GM04503 (cell line): ENCODE data around the gene MBD4.
"Not testable (repeated sequence)": the region's sequence is repeated elsewhere in the genome, so short reads cannot be mapped to it uniquely, and the experiment has no call there.

Experiments used
- DNase-seq: peaks from one replicate; pipeline ENCODE4 v3.0.0-alpha.2; 2012; ENCODE audit warnings: low read depth

MBD4 gene

DNA sequence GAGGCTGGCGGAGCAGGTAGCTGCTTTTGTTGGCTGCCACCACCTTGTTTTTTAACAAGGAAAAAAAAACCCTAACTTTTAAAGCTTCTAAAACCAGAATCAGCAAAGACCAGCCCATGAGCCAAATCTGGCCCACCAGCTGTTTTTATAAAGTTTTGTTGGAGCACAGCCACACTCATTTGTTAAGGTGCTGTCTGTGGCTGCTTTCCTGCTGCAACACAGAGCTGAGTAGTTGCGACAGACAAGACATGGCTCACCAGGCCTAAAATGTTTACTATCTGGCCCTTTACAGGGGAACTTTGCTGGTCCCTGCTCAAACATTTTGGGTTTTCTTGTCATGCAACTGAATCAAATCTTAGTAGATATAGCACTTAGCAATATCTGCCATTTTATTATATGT, 30.2 kb downstream of the MBD4 start:
- no peak for DNase-seq

DNA sequence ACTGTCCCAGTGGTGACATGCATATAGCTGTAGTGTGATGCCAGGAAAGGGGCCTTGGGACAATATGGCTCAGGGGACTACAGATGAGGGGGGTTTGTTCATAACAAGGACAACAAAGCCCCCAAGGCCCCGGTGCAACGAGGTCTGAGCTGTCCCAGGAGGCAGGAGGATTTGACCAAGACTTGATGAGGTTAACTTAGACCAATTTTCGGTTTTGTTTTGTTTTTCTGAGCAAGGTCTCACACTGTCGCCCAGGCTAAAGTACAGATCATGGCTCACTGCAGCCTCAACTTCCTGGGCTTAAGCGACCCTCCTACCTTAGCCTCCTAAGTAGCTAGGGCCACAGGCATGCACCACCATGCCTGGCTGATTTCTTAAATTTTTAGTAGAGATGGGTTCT, 35.1 kb downstream of the MBD4 start:
- no peak for DNase-seq

DNA sequence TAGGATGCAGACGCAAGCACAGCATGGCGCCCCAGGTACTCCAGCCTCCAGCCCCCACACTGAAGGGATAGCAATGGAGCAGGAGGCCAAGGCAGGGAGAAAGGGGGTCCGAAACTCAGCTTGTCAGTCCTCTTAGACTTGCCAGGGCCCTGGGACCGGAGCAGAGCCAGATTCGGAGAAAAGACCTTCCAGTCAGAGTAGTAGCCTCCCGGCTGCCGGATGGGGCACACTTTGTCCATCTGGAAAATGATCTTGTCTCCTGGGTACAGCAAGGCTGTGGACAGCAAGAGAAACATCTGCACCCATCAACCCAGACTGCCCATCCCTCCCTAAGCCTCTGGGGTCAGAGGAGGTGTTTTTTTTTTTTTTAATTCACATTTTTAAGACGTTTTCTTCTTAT, 35.6 kb downstream of the MBD4 start:
- DNase-seq, result no peak

DNA sequence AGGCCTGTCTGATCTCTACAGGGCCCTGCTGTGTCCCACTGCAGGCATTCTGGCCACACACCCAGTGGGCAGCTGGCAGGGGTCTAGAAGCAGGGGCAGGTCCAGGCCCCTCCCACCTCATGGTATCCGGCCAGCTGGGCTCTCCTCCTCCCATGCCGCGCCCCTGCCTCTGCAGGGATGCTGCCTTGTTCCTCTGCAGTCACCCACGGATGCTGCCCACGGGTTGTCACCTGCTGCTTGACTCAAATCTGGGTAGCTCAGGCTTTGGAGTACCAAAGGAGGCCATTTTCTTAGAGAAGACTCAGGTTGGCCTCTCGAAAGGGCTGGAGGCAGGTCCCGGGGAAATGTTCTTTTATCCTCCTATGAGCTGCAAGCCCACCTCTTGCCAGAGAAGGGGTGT, 36.3 kb downstream of the MBD4 start:
- no peak for DNase-seq

DNA sequence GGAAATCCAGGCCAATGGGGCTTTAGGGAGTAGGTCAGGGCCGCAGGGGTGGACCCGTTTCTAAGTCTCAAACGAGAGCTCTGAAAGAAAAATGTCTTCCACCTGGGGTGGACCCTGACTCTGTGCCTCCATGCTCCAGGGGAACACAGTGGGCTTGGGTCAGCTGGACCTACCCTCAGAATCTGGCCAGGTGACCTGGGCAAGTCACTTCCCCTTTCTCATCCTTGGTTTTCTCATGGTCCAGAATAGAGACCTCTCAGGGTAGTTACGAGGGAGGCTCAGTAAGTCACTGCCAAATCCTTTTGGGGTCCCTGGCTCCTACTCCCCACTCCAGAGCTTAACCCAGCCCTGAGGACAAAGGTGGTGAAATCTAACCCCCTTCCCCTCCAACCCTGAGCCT, 37.1 kb downstream of the MBD4 start:
- DNase-seq, result no peak

DNA sequence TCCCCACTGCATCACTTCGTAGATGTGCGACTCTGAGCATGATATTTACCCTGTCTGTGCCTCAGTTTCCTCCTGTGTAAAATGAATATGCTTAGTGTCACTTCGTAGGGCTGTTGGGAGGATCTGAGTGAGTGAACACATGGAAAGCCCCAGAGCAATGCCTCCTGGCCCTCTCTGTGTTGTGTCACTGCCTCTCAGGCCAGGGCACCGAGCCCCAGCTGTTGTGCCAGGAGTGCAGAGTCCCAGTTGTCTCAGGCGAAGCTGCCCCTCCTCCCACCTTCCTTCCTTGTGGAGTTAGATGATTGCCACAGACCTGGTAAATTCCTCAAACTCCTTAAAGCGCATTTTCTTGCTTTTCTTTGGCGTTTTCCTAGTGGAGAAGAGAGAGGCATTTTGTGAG, 37.5 kb downstream of the MBD4 start:
- no peak for DNase-seq

DNA sequence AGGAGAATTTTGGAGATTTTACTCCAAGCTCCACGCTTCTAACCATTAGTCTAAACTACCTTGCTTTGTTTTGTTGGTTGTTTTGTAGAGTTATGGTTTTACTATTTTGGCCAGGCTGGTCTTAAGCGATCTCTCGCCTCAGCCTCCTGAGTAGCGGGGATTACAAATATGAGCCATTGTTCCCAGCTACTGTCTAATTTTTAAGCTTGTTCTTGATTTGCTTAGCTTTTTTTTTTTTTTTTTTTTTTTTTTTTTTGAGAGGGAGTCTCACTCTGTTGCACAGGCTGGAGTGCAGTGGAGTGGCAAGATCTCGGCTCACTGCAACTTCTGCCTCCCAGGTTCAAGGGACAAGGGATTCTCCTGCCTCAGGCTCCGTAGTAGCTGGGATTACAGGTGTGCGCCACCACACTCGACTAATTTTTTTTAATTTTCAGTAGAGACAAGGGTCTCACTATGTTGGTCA, 39.8 kb downstream of the MBD4 start:
- DNase-seq, result no peak

DNA sequence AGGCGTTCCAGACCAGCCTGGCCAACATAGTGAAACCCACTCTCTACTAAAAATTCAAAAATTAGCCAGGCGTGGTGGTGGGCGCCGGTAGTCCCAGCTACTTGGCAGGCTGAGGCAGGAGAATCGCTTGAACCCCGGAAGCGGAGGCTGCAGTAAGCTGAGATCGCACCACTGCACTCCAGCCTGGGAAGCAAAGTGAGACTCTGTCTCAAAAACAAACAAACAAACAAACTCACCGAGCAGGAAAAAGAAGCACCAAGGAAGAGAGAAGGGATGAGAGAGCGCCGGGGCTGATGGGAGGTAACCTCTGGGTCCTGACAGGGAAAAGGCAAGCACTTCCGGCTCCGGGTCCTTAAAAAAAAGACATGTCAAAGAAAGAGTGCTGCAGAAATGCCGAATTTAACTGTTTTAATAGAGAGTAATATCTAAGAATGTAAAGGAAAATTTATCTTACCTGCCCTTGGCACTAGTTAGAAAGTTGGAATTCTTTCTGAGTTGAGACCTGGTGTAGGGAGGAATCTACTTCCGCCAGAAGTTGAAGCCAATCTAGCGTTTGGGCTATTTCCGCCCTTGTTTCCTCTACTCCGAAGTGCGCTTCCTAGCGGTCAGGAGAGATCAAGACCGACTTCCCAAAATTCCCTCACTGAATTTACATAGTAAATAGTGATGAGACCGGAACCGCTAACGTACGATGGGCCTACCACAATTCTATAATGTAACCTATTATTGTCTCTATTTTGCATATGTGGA, 40.4 kb downstream of the MBD4 start:
- DNase-seq, result peak; percentile 89

DNA sequence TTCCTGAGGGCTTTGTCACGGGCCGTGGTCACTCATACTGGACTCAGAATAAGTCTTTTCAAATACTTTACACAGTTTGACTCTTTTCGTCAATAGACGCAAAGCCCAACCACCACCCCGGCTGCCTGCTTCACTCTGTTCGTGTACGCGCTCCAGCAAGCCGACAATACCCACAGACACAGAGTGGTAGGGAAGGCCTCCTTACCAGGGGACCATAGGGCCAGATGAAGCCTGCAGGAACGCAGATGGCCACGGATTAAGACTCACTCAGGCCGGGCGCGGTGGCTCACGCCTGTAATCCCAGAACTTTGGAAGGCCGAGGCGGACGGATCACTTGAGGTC, 41.0 kb downstream of the MBD4 start:
- no peak for DNase-seq

DNA sequence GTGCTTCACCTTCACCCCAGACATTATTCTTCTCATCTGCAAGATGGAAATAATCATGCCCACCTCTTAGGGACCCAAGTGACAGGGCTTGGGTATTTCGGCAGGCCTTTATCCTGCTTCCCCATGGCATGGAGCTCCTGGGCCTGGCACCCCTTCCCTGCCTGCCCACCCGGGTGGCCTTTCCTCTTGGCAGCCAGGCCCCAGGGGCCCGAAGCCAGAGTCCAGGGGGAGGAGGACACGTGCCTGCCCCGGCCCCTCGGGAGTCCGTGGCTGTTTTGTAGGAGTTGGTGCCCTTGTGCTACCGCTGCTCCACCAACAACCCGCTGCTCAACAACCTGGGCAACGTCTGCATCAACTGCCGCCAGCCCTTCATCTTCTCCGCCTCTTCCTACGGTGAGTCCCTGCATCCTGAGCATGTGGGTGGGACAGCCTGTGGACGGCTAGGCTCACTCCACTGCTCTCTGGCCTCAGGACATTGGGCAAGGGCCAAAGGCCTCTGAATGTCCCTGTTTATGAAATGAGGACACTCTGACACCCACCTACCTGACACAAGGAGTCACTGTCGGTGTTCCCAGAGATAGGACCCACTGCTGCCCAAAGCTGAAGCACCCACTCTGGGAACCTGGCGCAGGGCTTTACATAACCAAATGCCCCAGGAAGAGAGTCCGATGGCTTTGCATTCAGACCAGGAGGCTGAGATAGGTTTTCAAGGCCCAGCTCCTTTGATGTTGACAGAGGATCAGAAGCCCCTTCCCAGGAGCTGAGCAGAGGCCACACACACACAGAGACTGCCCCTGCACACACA, 45.8 kb downstream of the MBD4 start:
- not testable (repeated sequence) for DNase-seq

DNA sequence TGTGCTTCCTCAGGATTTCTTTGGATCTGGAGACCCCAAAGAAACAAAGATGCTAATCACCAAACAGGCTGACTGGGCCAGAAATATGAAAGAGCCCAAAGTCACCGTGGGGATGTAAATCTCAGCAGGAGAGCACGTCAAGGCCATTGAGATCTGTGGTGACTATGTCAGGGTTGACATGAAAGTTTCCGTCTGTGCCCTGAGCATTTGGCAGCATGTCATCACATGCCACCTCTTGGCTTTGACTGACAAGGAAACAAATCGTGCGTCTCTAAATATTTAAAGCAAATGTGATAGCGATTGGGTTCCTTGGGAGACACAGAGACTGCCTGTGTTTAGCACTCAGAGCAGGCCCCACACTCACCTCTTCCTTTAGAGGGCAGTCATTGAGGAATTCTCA, 46.5 kb downstream of the MBD4 start:
- no peak for DNase-seq

DNA sequence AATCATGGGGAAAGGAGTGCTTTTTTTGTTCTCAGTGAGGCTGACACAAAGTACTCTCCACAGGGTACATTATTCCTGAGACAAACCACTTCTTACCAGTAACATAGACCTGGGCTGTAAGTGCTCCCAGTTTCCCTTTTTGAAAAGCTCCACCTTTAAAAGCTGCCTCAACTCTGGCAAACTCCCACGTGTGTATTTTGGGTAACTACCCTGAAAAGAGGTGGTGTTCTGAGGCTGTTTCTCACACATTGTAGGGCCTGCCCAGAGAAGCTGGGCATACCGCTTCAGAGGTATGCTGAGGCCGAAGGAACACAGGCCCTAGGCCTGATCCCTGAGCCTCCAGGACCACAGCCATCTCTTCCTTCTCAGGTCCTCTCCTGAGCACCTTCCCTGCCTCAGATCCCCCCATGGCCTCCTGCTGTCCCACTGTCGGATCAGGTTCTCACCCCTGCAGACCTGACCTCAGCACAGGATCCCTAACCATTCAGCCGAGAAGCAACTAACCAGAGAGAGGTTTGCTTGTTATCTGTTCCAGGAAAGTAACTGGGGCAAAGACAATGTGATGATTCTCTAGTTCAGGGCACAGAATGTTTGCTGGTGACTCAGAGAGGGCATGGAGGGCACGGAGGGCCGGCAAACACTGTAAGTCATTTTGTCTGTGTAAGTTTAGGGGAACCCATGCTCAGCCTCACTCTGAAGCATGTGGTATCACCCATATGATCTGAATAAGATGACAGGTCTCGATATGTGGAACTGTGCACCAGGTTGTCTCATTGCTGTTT, 47.5 kb downstream of the MBD4 start:
- DNase-seq, result not testable (repeated sequence)

DNA sequence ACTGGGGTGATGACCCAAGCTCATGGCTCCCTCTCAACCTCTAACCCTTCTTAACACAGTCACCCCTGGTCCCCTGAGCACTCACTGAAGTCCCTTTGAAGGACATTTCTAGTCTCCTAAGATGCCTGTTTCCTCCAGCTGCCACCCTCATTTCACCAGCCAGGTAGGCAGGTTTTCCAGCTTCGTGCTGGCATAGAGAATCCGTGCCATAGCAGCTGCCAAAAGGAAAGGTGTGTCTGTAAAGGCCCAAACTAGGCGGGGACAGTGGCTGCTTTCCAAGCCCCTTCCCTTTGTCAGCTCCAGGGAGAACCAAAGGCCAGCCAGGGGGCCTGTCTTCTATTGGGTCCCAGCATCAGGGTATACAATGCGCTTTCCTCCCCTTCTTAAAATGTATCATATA, 48.2 kb downstream of the MBD4 start:
- not testable (repeated sequence) for DNase-seq

DNA sequence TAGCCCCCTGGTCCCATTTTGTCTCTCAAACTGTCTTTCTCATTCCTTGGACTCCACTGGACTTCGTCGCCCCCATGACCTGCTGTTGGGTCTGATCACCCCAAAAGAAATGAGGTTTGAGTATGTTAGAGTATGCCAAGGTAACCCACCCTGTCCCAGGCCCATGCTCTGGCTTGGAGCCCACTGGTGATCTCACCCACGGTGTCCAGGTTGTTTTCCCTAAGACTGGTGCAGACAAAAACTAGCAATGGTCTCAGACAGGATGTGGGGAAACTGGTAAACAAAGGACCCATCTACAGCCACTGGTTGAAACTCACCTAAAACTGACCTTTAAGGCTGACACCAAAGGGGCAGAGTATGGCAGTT, 50.2 kb downstream of the MBD4 start:
- no peak for DNase-seq

DNA sequence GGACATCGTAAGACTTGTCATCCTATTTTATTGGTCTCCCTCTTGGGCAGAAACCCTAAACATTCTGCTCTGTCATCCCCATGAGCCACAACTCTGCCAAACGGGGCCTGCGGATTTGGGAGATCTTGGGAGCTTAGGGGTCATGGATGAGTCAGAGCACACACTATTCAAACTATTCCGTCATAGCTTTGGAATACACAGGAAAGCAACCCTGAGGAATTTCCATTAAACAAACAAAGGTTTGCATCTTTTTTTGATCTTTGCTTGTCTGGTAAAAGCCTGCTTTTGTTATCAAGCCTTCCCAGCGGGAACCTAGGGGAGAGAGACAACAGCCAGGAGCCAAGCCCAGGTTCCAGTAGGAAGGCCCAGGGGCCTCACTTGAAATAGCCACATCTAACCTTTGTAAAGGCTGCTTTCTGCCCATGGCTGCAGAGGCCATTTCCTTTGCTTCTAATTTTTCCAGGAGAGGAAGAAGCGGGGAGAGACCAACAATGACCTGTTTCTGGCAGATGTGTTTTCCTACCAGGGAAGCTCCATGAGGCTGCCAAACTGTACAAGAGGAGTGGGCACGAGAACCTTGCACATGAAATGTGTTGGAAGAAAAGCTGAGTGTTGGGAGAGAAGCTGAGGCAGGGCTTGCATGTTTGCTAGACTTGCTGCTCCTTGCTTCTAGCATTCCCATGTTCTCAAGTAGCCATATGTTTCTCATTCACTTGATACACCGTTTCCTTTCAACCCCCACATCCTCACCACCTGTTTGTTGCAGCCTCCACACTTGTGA, 50.8 kb downstream of the MBD4 start:
- DNase-seq, result peak; percentile 35

DNA sequence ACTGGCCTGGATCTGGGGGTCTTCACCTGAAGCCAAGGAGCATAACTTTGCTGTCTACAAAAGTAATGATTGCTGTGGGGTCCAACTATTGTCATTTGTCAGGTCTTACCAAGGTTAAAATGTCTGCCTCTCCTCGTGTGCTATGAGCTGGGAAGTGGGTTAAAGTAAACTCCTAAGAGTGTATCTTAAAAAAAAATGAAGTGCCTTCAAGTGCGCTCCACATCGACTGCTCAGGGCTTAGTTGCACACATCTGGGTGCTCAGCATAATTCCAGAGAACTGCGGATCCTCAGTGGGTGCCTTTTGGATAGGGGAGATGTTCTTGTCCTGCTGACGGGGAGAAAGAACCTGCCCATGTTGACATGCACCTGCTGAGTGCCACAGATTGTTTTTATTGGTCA, 52.3 kb downstream of the MBD4 start:
- DNase-seq, result no peak

DNA sequence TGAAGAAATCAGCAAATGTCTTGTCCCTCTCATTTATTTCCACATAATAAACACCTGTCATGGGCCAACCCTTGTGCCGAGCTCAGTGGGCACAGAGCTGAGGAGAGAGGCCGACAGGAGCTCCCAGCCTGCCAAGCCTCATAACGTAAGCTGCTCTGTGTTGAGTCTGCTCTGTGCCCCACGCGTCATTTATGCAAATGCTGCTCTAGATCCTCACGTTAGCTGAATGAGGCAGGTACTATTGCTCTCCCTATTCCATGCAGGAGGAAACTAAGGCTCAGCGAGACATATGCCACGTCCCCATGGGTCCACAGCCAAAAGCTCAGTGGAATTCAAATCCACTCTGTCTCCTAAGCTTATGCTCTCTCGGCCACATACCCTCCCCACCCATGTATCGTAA, 52.8 kb downstream of the MBD4 start:
- DNase-seq, result no peak

DNA sequence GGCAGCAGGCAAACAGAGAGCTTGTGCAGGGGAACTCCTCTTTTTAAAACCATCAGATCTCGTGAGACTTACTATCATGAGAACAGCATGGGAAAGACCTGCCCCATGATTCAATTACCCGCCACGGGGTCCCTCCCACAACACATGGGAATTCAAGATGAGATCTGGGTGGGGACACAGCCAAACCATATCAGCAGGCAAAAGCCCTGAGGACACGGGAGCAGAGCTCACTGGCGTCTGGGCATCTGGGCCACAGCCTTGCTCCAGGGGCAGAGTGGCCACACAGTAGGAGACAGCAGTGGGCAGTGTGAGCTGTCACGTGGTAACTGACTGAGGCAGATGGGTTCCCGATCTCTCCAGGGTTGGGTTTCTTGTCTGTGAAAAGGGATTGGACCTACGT, 54.2 kb downstream of the MBD4 start:
- not testable (repeated sequence) for DNase-seq

DNA sequence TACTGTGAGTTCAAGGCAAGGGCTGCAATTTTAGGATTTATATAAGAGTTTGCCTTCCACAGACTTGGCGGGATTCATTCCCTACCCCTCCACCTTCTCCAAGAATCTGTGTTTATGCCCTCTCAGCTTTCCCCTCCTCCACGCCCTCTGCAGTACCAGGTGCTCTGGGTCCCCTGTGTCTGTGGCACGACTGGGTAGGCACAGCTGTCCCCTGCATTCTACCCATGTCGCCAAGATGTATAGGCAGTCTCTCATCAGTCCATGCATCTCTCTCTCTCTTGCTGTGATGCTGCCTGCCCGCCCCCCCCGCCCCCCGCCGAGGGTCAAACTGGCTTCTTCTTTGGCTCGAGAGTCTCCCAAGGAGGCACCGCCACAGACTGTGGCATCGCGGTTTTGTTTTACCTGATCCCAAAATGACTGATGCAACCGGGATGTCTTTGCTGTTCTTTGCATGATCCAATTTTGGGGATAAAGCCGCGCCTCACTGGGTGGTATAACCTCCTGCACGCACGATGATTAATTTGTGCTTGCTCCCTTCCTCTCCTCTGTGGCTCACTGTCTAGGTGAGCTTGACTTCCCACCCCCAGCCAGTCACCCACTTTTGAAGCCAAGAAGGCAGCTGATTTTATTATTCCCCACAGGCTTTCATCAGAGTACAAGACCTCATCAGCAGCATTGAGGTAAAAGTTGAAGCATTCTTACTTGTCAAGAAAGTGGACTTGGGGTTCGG, 55.0 kb downstream of the MBD4 start:
- no peak for DNase-seq

DNA sequence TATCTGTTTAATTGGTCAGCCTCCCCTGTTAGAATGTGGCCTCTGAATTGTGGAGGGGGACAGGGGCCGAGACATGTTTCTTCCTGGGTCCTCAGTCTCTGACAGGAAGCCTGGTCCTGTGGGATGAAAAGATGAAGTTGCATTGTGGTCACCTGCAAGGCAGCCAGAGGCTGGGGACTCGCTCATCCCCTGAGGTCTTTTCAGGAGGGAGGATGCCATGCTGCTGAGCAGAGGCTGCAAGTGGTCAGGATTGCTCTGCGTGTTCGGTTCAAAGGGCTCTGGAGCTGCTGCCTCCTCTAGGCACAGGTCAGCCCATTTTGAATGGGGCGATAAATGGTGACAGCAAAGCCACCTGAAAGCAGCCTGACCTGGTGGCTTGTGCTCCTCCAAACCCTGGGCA, 55.6 kb downstream of the MBD4 start:
- not testable (repeated sequence) for DNase-seq

DNA sequence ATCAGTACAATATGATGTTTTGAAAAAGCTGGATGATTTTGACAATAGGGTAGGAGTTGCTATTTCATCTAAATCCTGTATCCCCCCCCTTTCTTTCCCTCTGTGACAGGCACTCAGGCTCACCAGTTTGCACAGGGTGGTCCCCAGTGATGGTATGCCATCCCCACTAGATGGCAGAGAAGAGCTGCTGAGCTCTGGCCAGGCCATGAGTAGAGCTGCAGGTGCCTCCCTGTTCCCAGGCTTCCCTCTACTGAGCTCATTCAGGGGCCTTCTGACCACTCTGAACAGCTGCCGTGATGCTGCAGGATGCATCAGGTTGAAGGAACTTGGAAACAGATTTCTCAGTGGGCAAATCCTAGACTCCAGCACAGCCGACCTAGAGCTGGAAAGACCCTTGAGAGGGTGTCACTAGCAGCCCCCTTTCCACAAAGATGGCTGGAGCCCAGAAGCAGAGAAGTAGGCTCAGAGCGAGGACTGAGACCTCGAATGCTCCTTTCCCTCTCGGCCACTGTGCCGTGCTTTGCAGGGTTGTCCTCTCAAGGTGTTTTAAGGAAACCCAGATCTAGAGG, 56.4 kb downstream of the MBD4 start:
- DNase-seq, result no peak
